ENCODE results near the gene LACRT.

Gene LACRT

DNA sequence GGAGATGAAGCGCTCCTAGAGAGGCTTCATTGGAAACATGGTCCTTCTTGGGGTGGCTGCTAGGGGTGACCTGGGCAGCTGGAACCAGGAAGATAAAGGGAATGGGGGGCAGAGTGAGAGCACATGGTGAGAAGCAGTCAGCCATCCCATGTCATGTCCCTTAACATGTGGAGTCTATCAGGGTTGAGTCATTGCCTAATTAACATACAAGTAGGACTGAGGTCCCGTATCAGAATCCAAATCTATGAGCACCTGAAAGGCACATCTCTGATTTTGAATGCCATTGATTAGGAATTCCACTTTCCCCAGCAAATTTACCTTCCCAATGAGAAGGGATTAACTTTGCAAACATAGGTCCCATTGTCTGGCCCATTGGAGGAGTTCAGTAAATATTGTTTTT, 25.9 kb downstream of the LACRT start:
- TF ChIP-seq, protein P1, sequence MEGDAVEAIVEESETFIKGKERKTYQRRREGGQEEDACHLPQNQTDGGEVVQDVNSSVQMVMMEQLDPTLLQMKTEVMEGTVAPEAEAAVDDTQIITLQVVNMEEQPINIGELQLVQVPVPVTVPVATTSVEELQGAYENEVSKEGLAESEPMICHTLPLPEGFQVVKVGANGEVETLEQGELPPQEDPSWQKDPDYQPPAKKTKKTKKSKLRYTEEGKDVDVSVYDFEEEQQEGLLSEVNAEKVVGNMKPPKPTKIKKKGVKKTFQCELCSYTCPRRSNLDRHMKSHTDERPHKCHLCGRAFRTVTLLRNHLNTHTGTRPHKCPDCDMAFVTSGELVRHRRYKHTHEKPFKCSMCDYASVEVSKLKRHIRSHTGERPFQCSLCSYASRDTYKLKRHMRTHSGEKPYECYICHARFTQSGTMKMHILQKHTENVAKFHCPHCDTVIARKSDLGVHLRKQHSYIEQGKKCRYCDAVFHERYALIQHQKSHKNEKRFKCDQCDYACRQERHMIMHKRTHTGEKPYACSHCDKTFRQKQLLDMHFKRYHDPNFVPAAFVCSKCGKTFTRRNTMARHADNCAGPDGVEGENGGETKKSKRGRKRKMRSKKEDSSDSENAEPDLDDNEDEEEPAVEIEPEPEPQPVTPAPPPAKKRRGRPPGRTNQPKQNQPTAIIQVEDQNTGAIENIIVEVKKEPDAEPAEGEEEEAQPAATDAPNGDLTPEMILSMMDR (IDR thresholded peaks at IDR 0.05; ENCODE audit: low read length, missing control alignments): no peak
- no peak overlapping the region for H3K4me3 ChIP-seq (replicated peaks; ENCODE audit: low read depth, low read length)

GRCh38 chr12:54608156-54608555, 26.5 kb downstream of the LACRT start:
- H3K4me3 ChIP-seq (replicated peaks; ENCODE audit: low read depth, low read length): no peak overlapping the region
- TF ChIP-seq, protein P1 (IDR thresholded peaks at IDR 0.05; ENCODE audit: low read length, missing control alignments): no peak
- DNase-seq (ENCODE audit: low read depth): no peak

More for the DNA sequence above, 25.9 kb downstream of the LACRT start:
- DNase-seq (ENCODE audit: low read depth): no peak

- no peak for DNase-seq (ENCODE audit: low read depth)
- TF ChIP-seq, protein P1 (IDR thresholded peaks at IDR 0.05; ENCODE audit: low read length, missing control alignments): no peak
- no peak overlapping the region for H3K4me3 ChIP-seq (replicated peaks; ENCODE audit: low read depth, low read length)
Observed at GRCh38 chr12:54606556-54606955, 28.1 kb downstream of the LACRT start.

- no peak for DNase-seq (ENCODE audit: low read depth)
- no peak overlapping the region for H3K4me3 ChIP-seq (replicated peaks; ENCODE audit: low read depth, low read length)
- TF ChIP-seq, protein P1 (IDR thresholded peaks at IDR 0.05; ENCODE audit: low read length, missing control alignments): no peak
Observed at GRCh38 chr12:54605138-54605970, 29.3 kb downstream of the LACRT start.

- no peak overlapping the region for H3K4me3 ChIP-seq (replicated peaks; ENCODE audit: low read depth, low read length)
- no peak for DNase-seq (ENCODE audit: low read depth)
- TF ChIP-seq, protein P1 (IDR thresholded peaks at IDR 0.05; ENCODE audit: low read length, missing control alignments): no peak
Observed at GRCh38 chr12:54604436-54604835, 30.3 kb downstream of the LACRT start.

DNA sequence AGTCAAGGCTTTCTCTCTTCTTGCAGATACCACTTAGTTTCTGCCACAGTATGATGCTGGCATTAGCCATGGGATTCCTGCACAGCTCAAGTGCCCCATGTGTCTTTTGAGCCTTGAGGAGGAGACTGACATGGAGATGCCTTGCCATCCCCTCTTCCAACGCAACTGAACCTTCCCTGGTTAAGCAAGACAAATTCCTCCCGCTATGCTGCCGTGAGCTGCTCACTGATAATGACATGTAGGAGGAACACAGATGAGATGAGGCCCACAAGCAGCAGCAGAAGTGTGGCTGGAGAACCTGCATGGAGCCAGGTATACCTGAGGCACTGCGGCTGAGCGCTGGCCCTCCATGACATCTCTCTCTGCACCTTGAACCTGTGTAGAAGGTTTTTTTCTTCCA, 30.8 kb downstream of the LACRT start:
- no peak for DNase-seq (ENCODE audit: low read depth)
- TF ChIP-seq, protein P1 (IDR thresholded peaks at IDR 0.05; ENCODE audit: low read length, missing control alignments): no peak
- no peak overlapping the region for H3K4me3 ChIP-seq (replicated peaks; ENCODE audit: low read depth, low read length)
